OCI-LY1 (cell line): ENCODE measurements around the gene DOCK3.
"Not testable (repeated sequence)": the region's sequence is repeated elsewhere in the genome, so short reads cannot be mapped to it uniquely, and the experiment has no call there.

Source experiments
- H2AFZ ChIP-seq: fragments of 200-600 bp; sonication (generic), shearing (Covaris generic); 2 replicates; pipeline ENCODE4 v1.6.0; 2014; ENCODE audit warnings: antibody characterized with exemption, mild to moderate bottlenecking, low read length
- H3F3A ChIP-seq: fragments of 200-600 bp; sonication (generic), shearing (Covaris generic); 2 replicates; pipeline ENCODE4 v1.6.0; 2014; ENCODE audit warnings: mild to moderate bottlenecking, antibody characterized with exemption, low read length, moderate library complexity; ENCODE audit not compliant: insufficient read depth
- H3K27ac ChIP-seq: fragments of 200-600 bp; sonication (generic); 2 replicates; pipeline ENCODE4 v1.5.1; 2014; ENCODE audit warnings: low read length, mixed run types, mild to moderate bottlenecking, low read depth; ENCODE audit not compliant: poor library complexity, severe bottlenecking
- H3K27me3 ChIP-seq: fragments of 200-600 bp; sonication (generic); 2 replicates; pipeline ENCODE4 v1.6.0; 2014; ENCODE audit warnings: antibody characterized with exemption, mild to moderate bottlenecking, low read length, moderate library complexity; ENCODE audit not compliant: insufficient read depth
- H3K36me3 ChIP-seq: fragments of 200-600 bp; sonication (generic); 2 replicates; pipeline ENCODE4 v1.6.1; 2014; ENCODE audit warnings: mild to moderate bottlenecking, antibody characterized with exemption, low read length, moderate library complexity, mixed read lengths; ENCODE audit not compliant: insufficient read depth
- H3K4me1 ChIP-seq: fragments of 200-600 bp; sonication (generic); 2 replicates; pipeline ENCODE4 v1.5.1; 2014; ENCODE audit warnings: mild to moderate bottlenecking, low read length, moderate library complexity; ENCODE audit not compliant: insufficient read depth, severe bottlenecking
- H3K4me2 ChIP-seq: fragments of 200-600 bp; sonication (generic), shearing (Covaris generic); 2 replicates; pipeline ENCODE4 v1.6.1; 2014; ENCODE audit warnings: low read length
- H3K4me3 ChIP-seq: fragments of 200-600 bp; sonication (generic); 2 replicates; pipeline ENCODE4 v1.5.1; 2014; ENCODE audit warnings: low read length, low read depth, mild to moderate bottlenecking, mixed read lengths; ENCODE audit not compliant: poor library complexity, severe bottlenecking
- H3K79me2 ChIP-seq: fragments of 200-600 bp; shearing (Covaris generic); 2 replicates; pipeline ENCODE4 v1.6.1; 2016; ENCODE audit warnings: mixed run types, low read length, mixed read lengths; ENCODE audit not compliant: insufficient read depth
- H3K9ac ChIP-seq: fragments of 200-600 bp; sonication (generic), shearing (Covaris generic); 2 replicates; pipeline ENCODE4 v1.6.1; 2014; ENCODE audit warnings: mild to moderate bottlenecking, low read length, mixed read lengths
- H3K9me2 ChIP-seq: fragments of 200-600 bp; sonication (generic), shearing (Covaris generic); 2 replicates; pipeline ENCODE4 v1.6.1; 2014; ENCODE audit warnings: low read depth, mild to moderate bottlenecking, low read length, mixed read lengths
- H3K9me3 ChIP-seq: fragments of 200-600 bp; shearing (Covaris generic); 2 replicates; pipeline ENCODE4 v1.6.1; 2014; ENCODE audit warnings: low read length, mixed read lengths
- H4K20me1 ChIP-seq: fragments of 200-600 bp; sonication (generic), shearing (Covaris generic); 2 replicates; pipeline ENCODE4 v1.6.0; 2016; ENCODE audit warnings: mild to moderate bottlenecking, low read length; ENCODE audit not compliant: insufficient read depth
- EZH2 ChIP-seq: fragments of 200-600 bp; sonication (generic), shearing (Covaris generic); IDR thresholded peaks from 2 replicates; pipeline ENCODE4 v1.8.0; 2017; ENCODE audit warnings: borderline replicate concordance, mixed run types, mild to moderate bottlenecking, antibody characterized with exemption, low read length, moderate library complexity, mixed read lengths
- TF ChIP-seq, protein P1 (sequence below): fragments of 200-600 bp; sonication (generic), shearing (Covaris generic); IDR thresholded peaks from 2 replicates; pipeline ENCODE4 v1.5.1; 2017; ENCODE audit warnings: mild to moderate bottlenecking, antibody characterized with exemption, low read length, moderate library complexity, mixed read lengths

DOCK3 gene

DNA sequence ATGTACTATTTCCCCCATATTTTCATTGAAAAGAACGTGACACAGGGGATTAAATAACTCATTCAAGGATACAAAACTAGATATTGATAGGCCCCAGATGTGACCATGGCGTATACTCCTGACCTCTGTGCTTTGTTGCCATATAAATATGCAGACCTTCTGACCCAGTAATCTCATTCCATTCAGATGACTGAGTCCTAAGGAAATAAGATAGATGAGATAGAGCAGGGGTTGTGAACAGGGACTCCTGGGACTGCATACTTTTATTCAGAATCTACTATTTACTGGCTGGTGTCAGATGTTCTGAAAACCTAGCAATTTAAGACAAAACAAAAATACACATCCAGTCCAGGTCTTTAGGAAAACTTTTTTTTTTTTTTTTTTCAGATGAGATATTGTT, 571.1 kb downstream of the DOCK3 start:
- no peaks in the 10 kb centered on the region for H3K36me3 ChIP-seq
- H3K4me3 ChIP-seq, result no peak overlapping the region
- no peak overlapping the region for H3K9ac ChIP-seq
- no peak overlapping the region for H3K4me2 ChIP-seq
- H2AFZ ChIP-seq, result no peak overlapping the region
- no peaks in the 10 kb centered on the region for H3K4me1 ChIP-seq
- no peaks in the 10 kb centered on the region for H4K20me1 ChIP-seq
- H3K27me3 ChIP-seq, result no peaks in the 10 kb centered on the region
- H3K27ac ChIP-seq, result no peak overlapping the region
- H3K9me3 ChIP-seq, result no peaks in the 10 kb centered on the region
- H3F3A ChIP-seq, result no peaks in the 10 kb centered on the region
- TF ChIP-seq EZH2, result no peak
- TF ChIP-seq, protein P1, sequence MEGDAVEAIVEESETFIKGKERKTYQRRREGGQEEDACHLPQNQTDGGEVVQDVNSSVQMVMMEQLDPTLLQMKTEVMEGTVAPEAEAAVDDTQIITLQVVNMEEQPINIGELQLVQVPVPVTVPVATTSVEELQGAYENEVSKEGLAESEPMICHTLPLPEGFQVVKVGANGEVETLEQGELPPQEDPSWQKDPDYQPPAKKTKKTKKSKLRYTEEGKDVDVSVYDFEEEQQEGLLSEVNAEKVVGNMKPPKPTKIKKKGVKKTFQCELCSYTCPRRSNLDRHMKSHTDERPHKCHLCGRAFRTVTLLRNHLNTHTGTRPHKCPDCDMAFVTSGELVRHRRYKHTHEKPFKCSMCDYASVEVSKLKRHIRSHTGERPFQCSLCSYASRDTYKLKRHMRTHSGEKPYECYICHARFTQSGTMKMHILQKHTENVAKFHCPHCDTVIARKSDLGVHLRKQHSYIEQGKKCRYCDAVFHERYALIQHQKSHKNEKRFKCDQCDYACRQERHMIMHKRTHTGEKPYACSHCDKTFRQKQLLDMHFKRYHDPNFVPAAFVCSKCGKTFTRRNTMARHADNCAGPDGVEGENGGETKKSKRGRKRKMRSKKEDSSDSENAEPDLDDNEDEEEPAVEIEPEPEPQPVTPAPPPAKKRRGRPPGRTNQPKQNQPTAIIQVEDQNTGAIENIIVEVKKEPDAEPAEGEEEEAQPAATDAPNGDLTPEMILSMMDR, result no peak
- no peaks in the 10 kb centered on the region for H3K9me2 ChIP-seq
- no peaks in the 10 kb centered on the region for H3K79me2 ChIP-seq

DNA sequence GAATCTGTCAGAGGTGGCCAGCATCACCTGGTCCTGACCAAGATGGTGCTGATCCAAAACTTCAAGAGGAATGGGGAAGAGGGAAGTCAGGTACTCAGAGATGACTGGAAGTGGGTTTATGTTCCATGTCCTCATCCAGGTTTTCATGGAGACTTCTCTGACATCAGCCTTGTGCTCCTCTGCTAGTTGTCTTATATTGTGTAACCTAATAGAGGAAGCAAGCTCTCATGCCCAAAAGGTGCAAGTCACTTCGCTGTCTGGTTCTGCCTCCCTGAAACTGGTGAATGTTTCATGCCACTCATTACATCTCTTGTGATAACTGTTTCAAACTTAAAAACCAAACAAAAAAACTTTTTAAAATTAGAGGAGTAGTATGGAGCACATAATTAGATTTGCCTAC, 583.1 kb downstream of the DOCK3 start:
- H3K4me3 ChIP-seq, result no peak overlapping the region
- H4K20me1 ChIP-seq, result no peaks in the 10 kb centered on the region
- H3K4me1 ChIP-seq, result no peaks in the 10 kb centered on the region
- H2AFZ ChIP-seq, result no peak overlapping the region
- no peak overlapping the region for H3K9ac ChIP-seq
- H3K27ac ChIP-seq, result no peak overlapping the region
- H3F3A ChIP-seq, result no peaks in the 10 kb centered on the region
- TF ChIP-seq, protein P1, result no peak
- no peak for TF ChIP-seq EZH2
- H3K79me2 ChIP-seq, result no peaks in the 10 kb centered on the region
- no peaks in the 10 kb centered on the region for H3K27me3 ChIP-seq
- H3K9me2 ChIP-seq, result no peaks in the 10 kb centered on the region
- H3K4me2 ChIP-seq, result no peak overlapping the region
- H3K9me3 ChIP-seq, result no peaks in the 10 kb centered on the region
- H3K36me3 ChIP-seq, result no peaks in the 10 kb centered on the region

DNA sequence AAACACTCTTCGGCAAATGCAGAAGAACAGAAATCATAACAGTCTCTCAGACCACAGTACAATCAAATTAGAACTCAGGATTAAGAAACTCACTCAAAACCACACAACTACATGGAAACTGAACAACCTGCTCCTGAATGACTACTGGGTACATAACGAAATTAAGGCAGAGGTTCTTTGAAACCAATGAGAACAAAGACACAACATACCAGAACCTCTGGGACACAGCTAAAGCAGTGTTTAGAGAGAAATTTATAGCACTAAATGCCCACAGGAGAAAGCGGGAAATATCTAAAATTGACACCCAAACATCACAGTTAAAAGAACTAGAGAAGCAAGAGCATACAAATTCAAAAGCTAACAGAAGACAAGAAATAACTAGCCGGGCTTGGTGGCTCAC, 589.4 kb downstream of the DOCK3 start:
- H3K4me3 ChIP-seq, H3K27me3 ChIP-seq, H3F3A ChIP-seq, H3K4me1 ChIP-seq, H3K9me2 ChIP-seq, H3K36me3 ChIP-seq, H3K9me3 ChIP-seq, H2AFZ ChIP-seq, H4K20me1 ChIP-seq, H3K79me2 ChIP-seq, H3K27ac ChIP-seq, H3K4me2 ChIP-seq, H3K9ac ChIP-seq: not testable (repeated sequence)

DNA sequence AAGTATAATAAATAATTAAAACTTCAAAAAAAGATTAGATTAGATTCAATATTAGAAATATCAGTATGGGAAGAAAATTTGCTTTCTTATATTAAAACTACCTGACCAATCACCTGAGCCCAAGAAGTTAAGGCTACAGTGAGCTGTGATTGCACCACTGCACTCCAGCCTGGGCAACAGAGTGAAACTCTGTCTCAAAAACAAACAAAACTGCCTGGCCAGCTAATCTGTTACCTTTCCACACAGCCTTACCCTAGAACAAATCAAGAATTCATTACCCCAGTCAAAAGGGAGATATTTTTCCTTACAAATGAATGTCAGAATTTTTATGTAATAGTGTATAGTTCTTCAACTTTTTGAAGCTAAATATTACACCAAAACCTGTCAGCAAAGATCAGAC, 593.4 kb downstream of the DOCK3 start:
- no peaks in the 10 kb centered on the region for H3K4me1 ChIP-seq
- TF ChIP-seq, protein P1, result no peak
- no peak for TF ChIP-seq EZH2

More for the DNA sequence above, 593.4 kb downstream of the DOCK3 start:
- Histone ChIP-seq H3K27me3 (no peaks in the 10 kb centered on the region), H3K9ac (no peak overlapping the region), H3K9me3 (no peaks in the 10 kb centered on the region), H3K4me3 (no peak overlapping the region), H3K27ac (no peak overlapping the region), H4K20me1 (no peaks in the 10 kb centered on the region), H3K79me2 (no peaks in the 10 kb centered on the region), H3F3A (no peaks in the 10 kb centered on the region), H3K9me2 (no peaks in the 10 kb centered on the region), H3K4me2 (no peak overlapping the region), H3K36me3 (no peaks in the 10 kb centered on the region), H2AFZ (no peak overlapping the region)
